ENCODE data around the gene RGS17. TPM values are rescaled to one million over a fixed set of nuclear protein-coding genes. Genes with fewer than 3 reads are reported as not detected.
"Not testable (repeated sequence)": the region's sequence is repeated elsewhere in the genome, so short reads cannot be mapped to it uniquely, and the experiment has no call there.

The RGS17 gene
- total RNA-seq, 1 experiment from 2014 or later = 1.3 TPM

- DNase-seq (ENCODE audit: low spot score) = peak; percentile 58
Measured at GRCh38 chr6:153032255-153032882, 98.7 kb downstream of the RGS17 start.

DNA sequence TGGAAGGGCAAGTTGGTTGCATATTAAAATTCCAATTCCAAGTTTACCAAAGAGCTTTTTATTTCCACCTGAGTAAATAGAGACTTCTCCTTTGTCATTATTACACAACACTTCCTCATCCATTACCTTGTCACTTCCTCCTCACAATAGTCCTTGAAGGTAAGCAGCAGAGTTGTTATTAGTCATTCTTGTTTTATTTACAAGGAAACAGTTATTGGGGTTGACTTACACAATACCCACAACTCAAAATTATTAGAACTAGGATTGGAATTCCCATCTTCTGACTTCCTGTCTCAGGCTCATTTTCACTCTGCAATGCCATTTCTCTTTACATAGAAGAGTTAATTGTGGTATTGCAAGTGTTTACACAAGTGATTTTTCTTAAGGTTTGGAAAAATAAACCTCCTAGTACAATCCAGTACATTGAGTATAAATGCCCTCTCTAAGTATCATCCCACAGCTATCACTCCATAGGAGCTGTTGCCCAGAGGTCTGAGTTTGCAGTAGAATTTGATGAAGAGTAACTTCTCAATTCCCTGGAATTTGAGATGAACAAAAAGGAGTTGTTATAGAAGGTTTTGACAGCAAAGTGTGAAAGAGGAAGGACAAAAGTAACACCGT lies 99.6 kb downstream of the RGS17 start:
- DNase-seq (ENCODE audit: low spot score) = peak; percentile 67

DNA sequence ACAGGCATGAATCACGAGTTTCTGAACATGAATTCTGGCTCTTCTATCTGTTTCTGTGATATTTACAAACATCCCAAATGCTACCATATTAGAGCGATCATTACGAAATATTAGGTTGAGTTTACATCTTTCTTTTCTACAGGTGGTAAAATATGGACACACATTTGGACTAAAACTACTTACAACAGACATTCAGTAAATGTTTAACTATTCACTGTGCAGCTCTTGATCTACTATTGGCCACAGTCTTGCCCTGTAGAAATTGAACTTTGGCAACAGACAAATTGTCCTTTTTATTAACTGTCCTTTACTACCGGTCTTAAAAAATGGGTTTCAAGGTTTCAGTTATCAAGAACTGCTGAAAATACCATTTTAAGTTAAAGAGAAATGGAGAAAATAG lies 102.1 kb downstream of the RGS17 start:
- no peak for DNase-seq (ENCODE audit: low spot score)

- no peak for DNase-seq (ENCODE audit: low spot score)
Measured at GRCh38 chr6:153028286-153028685, 102.8 kb downstream of the RGS17 start.

GRCh38 chr6:153027480-153027879 lies 103.6 kb downstream of the RGS17 start:
- no peak for DNase-seq (ENCODE audit: low spot score)

- DNase-seq (ENCODE audit: low spot score) = no peak
Measured at GRCh38 chr6:153024709-153025017, 106.4 kb downstream of the RGS17 start.

GRCh38 chr6:153023977-153024708 lies 106.9 kb downstream of the RGS17 start:
- DNase-seq (ENCODE audit: low spot score) = peak; percentile 83

DNA sequence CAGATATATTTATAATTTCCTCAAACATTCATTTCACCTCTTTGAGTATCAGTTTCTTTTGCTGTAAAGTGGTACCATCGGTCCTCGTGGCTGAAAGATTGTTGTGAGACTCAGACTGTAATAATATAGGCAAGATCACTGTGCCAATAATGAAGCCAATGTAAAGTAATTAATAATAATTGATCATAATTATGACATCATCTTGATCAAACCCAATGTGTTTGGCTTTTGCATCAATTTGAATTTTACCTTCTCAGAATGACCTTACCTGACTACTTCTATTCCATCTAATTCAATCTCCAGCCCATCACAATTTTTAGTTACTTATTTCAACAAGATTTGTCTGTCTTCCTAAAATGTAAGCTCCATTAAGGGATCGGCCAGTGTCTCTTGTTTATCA lies 112.7 kb downstream of the RGS17 start:
- no peak for DNase-seq (ENCODE audit: low spot score)

DNA sequence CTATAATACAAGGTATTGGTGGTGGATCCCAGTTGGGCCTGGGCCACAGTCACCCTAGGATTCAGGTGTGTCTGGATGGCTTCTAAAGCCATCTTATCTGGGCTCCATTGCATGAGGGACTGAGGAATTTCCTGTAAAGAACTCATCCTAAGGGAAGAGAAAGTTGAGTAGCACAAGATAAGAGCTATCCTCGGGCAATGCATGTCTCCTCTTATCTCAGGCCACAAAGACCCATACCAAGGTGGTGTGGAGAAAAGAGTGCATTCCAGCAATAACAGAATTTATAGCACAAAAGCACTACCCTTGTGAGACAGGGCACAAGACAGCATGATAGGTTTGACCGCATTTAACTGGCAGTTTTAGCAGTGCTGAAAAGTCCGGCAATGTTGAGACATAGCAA lies 114.2 kb downstream of the RGS17 start:
- no peak for DNase-seq (ENCODE audit: low spot score)

- no peak for DNase-seq (ENCODE audit: low spot score)
Measured at GRCh38 chr6:153015094-153015640, 115.9 kb downstream of the RGS17 start.

GRCh38 chr6:153013438-153013837 lies 117.6 kb downstream of the RGS17 start:
- DNase-seq (ENCODE audit: low spot score) = no peak

DNA sequence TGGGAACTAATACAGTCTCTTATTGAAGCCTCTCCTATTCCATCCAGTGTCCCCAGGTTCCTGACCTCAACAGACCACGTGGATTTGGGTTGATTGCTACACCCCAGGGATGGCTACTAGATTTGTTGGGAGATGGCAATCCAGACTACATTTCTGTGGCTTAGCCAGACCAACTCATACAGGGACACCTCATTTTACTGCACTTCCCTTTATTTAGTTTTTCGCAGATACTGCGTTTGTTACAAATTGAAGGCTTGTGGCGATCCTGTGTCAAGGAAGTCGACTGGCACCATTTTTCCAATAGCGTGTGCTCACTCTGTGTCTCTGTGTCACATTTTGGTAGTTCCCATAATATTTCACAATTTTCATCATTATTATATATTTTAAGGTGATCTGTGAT lies 118.2 kb downstream of the RGS17 start:
- DNase-seq (ENCODE audit: low spot score) = no peak

DNA sequence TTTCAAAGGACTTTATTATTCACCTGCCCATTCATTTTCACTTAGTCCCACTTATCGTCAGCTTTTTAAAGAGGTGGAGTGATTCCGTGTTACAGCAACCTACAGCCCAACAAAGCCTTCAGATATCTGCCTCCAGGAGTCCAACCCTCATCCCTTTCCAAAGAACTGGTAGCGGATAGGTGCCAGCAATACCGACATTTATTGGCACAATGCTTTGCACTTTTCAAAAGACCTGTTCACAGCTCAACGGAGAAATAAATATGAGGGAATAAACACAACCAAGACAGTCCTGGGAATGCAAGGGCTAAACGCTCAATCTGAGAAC lies 127.8 kb downstream of the RGS17 start:
- peak; percentile 61 for DNase-seq (ENCODE audit: low spot score)

GRCh38 chr6:153002613-153003365 lies 128.3 kb downstream of the RGS17 start, which contains the start of gene MTRF1L:
Gene MTRF1L (minus strand): TSS chr6:153002709. CDS start chr6:153002685, 24 bp downstream.
- DNase-seq (ENCODE audit: low spot score) = peak; percentile 95

GRCh38 chr6:153001767-153002612 lies 129.1 kb downstream of the RGS17 start:
- peak; percentile 49 for DNase-seq (ENCODE audit: low spot score)

GRCh38 chr6:153000790-153001189 lies 130.3 kb downstream of the RGS17 start:
- DNase-seq (ENCODE audit: low spot score) = not testable (repeated sequence)

DNA sequence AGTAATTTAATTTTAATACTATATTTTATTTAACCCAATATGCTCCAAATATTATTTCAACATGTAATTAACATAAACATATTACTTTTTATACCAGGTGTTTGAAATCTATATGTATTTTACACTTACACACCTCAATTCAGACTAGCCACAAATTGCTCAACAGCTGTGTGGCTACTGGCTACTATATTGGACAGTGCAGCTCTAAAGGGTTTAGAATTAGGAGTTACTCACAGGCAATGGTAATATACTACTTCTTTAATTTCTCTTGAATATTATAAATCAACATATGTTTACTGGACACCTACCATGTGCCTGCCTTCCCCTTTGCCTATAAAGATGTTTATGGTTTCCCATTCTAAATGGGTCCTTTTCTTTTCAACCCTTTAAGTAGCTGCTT lies 130.8 kb downstream of the RGS17 start:
- no peak for DNase-seq (ENCODE audit: low spot score)

DNA sequence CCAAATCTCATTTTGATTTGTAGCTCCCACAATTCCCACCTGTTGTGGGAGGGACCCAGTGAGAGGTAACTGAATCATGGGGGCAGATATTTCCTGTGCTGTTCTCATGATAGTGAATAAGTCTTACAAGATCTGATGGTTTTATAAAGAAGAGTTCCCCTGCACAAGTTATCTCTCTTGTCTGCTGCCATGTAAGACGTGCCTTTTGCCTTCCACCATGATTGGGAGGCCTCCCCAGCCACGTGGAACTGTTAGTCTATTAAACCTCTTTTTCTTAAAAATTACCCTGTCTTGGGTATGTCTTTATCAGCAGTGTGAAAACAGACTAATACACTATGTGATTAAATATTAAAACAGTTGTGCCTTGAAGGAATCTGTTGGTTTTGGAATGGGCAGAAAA lies 131.5 kb downstream of the RGS17 start:
- not testable (repeated sequence) for DNase-seq (ENCODE audit: low spot score)

DNA sequence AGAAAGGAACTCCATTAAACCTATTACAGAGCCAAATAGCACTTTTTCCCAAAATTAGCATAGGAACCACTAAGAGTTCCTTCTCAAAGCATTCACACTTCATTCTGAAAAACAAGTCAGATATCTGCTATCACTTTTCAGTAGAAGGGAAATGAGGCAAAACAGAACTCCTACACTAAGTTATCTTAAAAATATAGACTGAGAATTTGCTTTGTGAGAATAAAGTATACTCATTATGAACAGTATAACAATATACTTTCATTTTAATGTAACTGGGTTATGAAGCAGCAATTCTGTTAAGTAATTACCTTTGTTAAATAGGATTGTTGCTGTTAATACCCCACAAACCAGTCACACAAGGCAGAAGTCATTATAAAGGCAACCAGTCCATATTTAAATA lies 137.2 kb downstream of the RGS17 start:
- DNase-seq (ENCODE audit: low spot score) = no peak

DNA sequence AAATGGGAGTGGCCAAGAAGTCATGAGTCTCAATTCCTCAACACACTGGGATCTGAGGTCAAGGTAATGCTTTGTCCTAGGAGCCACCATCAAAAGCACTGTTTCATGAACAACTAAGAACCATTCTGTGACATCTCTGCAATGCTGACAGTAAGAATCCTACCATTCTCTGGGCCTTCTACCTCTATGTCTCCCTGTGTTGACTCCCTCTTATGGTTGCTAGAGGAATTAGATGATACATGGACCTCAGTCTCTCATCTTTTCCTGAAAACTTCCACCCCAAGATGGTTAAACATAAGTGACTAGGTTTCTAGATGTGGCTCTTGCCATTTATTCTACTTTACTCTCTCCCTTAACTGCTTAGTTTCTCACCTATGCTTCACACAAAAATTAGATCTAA lies 137.7 kb downstream of the RGS17 start:
- peak; percentile 39 for DNase-seq (ENCODE audit: low spot score)

- DNase-seq (ENCODE audit: low spot score) = no peak
Measured at GRCh38 chr6:152986978-152987377, 144.1 kb downstream of the RGS17 start.

Measured in HT-29 (cell line).